HepG2 (cell line): ENCODE data around the gene ARGLU1. TPM values are rescaled to one million over a fixed set of nuclear protein-coding genes. Genes with fewer than 3 reads are reported as not detected.

Source experiments
- CHD2 ChIP-seq: IDR thresholded peaks from 2 replicates; pipeline ENCODE4 v1.6.1; 2011; ENCODE audit warnings: low read depth, low read length, improper control_type of control experiment
- CSRNP2 ChIP-seq: sonication (generic); formaldehyde crosslinking; conservative IDR thresholded peaks from 2 replicates; pipeline ENCODE4 v1.8.0; 2022; ENCODE audit warnings: low read depth, missing genetic modification reagents
- FOXA3 ChIP-seq: IDR thresholded peaks from 2 replicates; pipeline ENCODE4 v1.6.1; 2016; ENCODE audit warnings: missing genetic modification reagents, missing compliant biosample characterization
- HMG20B ChIP-seq: conservative IDR thresholded peaks from 2 replicates; pipeline ENCODE4 v1.6.1; 2016; ENCODE audit warnings: missing genetic modification reagents, missing compliant biosample characterization
- MXD4 ChIP-seq: IDR thresholded peaks from 2 replicates; pipeline ENCODE4 v1.6.1; 2016; ENCODE audit warnings: mild to moderate bottlenecking, missing biosample characterization, missing genetic modification reagents
- PITX1 ChIP-seq: sonication (generic); formaldehyde crosslinking; IDR thresholded peaks from 2 replicates; pipeline ENCODE4 v1.5.1; 2020; ENCODE audit warnings: mild to moderate bottlenecking, missing genetic modification reagents
- RAD51 ChIP-seq: fragments of 450-650 bp; IDR thresholded peaks from 2 replicates; pipeline ENCODE4 v1.6.1; 2016; ENCODE audit warnings: borderline replicate concordance
- RBM39 ChIP-seq: fragments of 200-400 bp; formaldehyde crosslinking; IDR thresholded peaks from one replicate; pipeline ENCODE4 v1.6.1; 2018; ENCODE audit warnings: antibody characterized with exemption, mild to moderate bottlenecking, low read depth, low read length; ENCODE audit not compliant: poor library complexity, severe bottlenecking
- SOX13 ChIP-seq, 3 experiments: fragments of 450-650 bp in 1 of 3; sonication (generic) in 1 of 3; formaldehyde crosslinking in 1 of 3; IDR thresholded peaks in 2 of 3; conservative IDR thresholded peaks in 1 of 3; 2 replicates each; pipeline versions ENCODE4 v1.5.0 to v1.6.1; 2016 to 2020; ENCODE audit warnings: antibody characterized with exemption in 1 of 3, mild to moderate bottlenecking in 1 of 3, missing compliant biosample characterization in 1 of 3, missing genetic modification reagents in 1 of 3, moderate library complexity in 1 of 3
- XRCC5 ChIP-seq: fragments of 200-400 bp; formaldehyde crosslinking; optimal IDR thresholded peaks from 2 replicates; pipeline ENCODE3; 2017; ENCODE audit warnings: mild to moderate bottlenecking, low read length
- ZBTB44 ChIP-seq: sonication (generic); formaldehyde crosslinking; IDR thresholded peaks from 2 replicates; pipeline ENCODE4 v1.4.0; 2020; ENCODE audit warnings: missing genetic modification reagents
- ZBTB7A ChIP-seq: sonication (generic); formaldehyde crosslinking; IDR thresholded peaks from 2 replicates; pipeline ENCODE4 v1.8.0; 2022; ENCODE audit warnings: mild to moderate bottlenecking, missing genetic modification reagents
- ZNF207 ChIP-seq: fragments of 450-650 bp; IDR thresholded peaks from 2 replicates; pipeline ENCODE4 v1.6.1; 2016; ENCODE audit warnings: antibody characterized with exemption, borderline replicate concordance
- ZNF256 ChIP-seq: sonication (generic); formaldehyde crosslinking; conservative IDR thresholded peaks from 2 replicates; pipeline ENCODE4 v1.4.0; 2020; ENCODE audit warnings: missing genetic modification reagents
- ZNF317 ChIP-seq: sonication (generic); formaldehyde crosslinking; IDR thresholded peaks from 2 replicates; pipeline ENCODE4 v1.5.0; 2020; ENCODE audit warnings: mild to moderate bottlenecking, missing genetic modification reagents
- ZNF337 ChIP-seq: sonication (generic); formaldehyde crosslinking; IDR thresholded peaks from 2 replicates; pipeline ENCODE4 v1.5.1; 2020; ENCODE audit warnings: missing genetic modification reagents, low read depth, mild to moderate bottlenecking, borderline replicate concordance
- ZNF629 ChIP-seq: sonication (generic); formaldehyde crosslinking; conservative IDR thresholded peaks from 2 replicates; pipeline ENCODE4 v1.5.0; 2020; ENCODE audit warnings: missing genetic modification reagents
- ZNF788 ChIP-seq: sonication (generic); formaldehyde crosslinking; IDR thresholded peaks from 2 replicates; pipeline ENCODE4 v1.5.0; 2020; ENCODE audit warnings: mild to moderate bottlenecking, missing genetic modification reagents, borderline replicate concordance
- polyA plus RNA-seq, 8 experiments: library from polyadenylated mRNA; depleted of rRNA in 3 of 8; stranded (reverse) in 7 of 8; unstranded in 1 of 8; fragments of >200 nt; fragmentation: Illumina TruSeq in 4 of 8; extraction: Trizol in 4 of 8; gene quantifications; 2 replicates each; pipeline versions ENCODE4 v1.2.1 to v1.2.3, GENCODE V29; 2011 to 2016; ENCODE audit warnings: low read depth in 4 of 8, missing spikeins in 1 of 8, mixed read lengths in 1 of 8; ENCODE audit not compliant: insufficient read depth in 1 of 8
- total RNA-seq, 5 experiments: library from RNA; depleted of rRNA; stranded (reverse); fragments of >200 nt; fragmentation: Illumina TruSeq; extraction: Trizol; gene quantifications; 2 replicates each; pipeline ENCODE4 v1.2.3, GENCODE V29; 2016; ENCODE audit warnings: low read depth in 1 of 5
- TF ChIP-seq, protein P1 (sequence below): IDR thresholded peaks from 2 replicates; pipeline ENCODE4 v1.6.1; 2018; ENCODE audit warnings: missing genetic modification reagents
- TF ChIP-seq, protein P2 (sequence below): sonication (generic); formaldehyde crosslinking; IDR thresholded peaks from 2 replicates; pipeline ENCODE4 v1.4.0; 2020; ENCODE audit warnings: low read depth, mild to moderate bottlenecking, missing genetic modification reagents
- TF ChIP-seq, protein P3 (sequence below): sonication (generic); formaldehyde crosslinking; IDR thresholded peaks from 2 replicates; pipeline ENCODE4 v1.9.0; 2022; ENCODE audit warnings: missing genetic modification reagents, mild to moderate bottlenecking, borderline replicate concordance

The ARGLU1 gene
- total and polyA plus RNA-seq, 2 of the 13 experiments (the other 11 are each of a cell fraction or from before 2014, with no cell fraction given), result 47.1 to 70.6 TPM

DNA sequence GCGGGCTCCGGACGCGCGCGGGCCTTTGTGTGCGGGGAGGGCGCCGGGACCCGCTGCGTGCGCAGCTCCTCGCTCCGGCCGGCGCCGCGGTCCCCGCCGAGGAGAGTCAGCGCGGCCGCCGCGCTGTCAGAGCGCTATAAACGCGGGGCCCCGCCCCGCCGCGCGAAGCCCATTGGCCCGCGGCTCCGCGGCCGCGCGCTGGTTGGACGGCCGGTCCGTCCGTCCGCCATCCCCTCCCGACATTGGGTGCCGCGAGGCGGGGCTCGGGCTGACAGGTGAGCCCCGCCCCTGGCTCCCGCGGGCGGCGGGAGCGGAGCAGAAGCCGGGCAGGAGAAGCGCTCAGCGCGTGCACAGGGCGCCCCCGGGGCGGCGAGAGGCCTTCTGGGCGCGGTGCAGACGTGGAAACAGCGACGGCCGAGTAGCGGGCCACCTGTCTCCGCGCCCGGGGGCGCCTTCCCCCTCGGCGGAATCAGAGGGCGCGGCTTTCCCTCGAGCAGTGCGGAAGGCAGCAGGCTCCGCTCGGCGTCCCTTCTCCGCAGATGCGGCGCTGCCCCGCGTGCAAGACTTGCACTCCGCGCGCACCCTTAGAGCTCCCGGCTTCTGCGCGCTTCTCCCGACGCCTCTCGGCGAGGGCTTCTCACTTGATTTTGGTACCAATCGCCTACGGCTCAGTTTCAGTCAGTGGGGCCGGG, 32.2 kb downstream of the ARGLU1 start, which contains the start of gene EFNB2 (continued):
- no peak for TF ChIP-seq CSRNP2 (CRISPR knock-in tag)
- TF ChIP-seq ZBTB44 (CRISPR knock-in tag), result no peak
- no peak for TF ChIP-seq RAD51
- TF ChIP-seq ZNF317 (CRISPR knock-in tag), result no peak
- TF ChIP-seq HMG20B, result no peak
- no peak for TF ChIP-seq PITX1 (CRISPR knock-in tag)
- TF ChIP-seq ZNF788 (CRISPR knock-in tag), result no peak
- peak; percentile 33; the same call in 1 of the 2 replicates for TF ChIP-seq MXD4
- no peak for TF ChIP-seq ZNF207
- TF ChIP-seq XRCC5, result peak; percentile 26
- TF ChIP-seq ZBTB7A, result no peak
- TF ChIP-seq RBM39, result no peak
- no peak for TF ChIP-seq ZNF337 (CRISPR knock-in tag)
- TF ChIP-seq CHD2, result no peak
- TF ChIP-seq, protein P1, sequence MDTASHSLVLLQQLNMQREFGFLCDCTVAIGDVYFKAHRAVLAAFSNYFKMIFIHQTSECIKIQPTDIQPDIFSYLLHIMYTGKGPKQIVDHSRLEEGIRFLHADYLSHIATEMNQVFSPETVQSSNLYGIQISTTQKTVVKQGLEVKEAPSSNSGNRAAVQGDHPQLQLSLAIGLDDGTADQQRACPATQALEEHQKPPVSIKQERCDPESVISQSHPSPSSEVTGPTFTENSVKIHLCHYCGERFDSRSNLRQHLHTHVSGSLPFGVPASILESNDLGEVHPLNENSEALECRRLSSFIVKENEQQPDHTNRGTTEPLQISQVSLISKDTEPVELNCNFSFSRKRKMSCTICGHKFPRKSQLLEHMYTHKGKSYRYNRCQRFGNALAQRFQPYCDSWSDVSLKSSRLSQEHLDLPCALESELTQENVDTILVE, result no peak
- TF ChIP-seq, protein P2, sequence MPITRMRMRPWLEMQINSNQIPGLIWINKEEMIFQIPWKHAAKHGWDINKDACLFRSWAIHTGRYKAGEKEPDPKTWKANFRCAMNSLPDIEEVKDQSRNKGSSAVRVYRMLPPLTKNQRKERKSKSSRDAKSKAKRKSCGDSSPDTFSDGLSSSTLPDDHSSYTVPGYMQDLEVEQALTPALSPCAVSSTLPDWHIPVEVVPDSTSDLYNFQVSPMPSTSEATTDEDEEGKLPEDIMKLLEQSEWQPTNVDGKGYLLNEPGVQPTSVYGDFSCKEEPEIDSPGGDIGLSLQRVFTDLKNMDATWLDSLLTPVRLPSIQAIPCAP (CRISPR knock-in tag), result no peak
- no peak for TF ChIP-seq FOXA3
- TF ChIP-seq ZNF256 (CRISPR knock-in tag), result 0 out of 2 replicates have a peak, but pooled peaks have one; percentile 52
- TF ChIP-seq, protein P3, sequence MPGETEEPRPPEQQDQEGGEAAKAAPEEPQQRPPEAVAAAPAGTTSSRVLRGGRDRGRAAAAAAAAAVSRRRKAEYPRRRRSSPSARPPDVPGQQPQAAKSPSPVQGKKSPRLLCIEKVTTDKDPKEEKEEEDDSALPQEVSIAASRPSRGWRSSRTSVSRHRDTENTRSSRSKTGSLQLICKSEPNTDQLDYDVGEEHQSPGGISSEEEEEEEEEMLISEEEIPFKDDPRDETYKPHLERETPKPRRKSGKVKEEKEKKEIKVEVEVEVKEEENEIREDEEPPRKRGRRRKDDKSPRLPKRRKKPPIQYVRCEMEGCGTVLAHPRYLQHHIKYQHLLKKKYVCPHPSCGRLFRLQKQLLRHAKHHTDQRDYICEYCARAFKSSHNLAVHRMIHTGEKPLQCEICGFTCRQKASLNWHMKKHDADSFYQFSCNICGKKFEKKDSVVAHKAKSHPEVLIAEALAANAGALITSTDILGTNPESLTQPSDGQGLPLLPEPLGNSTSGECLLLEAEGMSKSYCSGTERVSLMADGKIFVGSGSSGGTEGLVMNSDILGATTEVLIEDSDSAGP (CRISPR knock-in tag), result no peak
- TF ChIP-seq ZNF629 (CRISPR knock-in tag), result no peak
- no peak for TF ChIP-seq SOX13 (IDR thresholded peaks at IDR 0.05)
- TF ChIP-seq SOX13 (CRISPR knock-in tag; conservative IDR thresholded peaks at IDR 0.05 in 1 of 2, IDR thresholded peaks at IDR 0.05 in 1 of 2), result no peak
